ENCODE results near the gene STK40. TPM values are rescaled to one million over a fixed set of nuclear protein-coding genes. Genes with fewer than 3 reads are reported as not detected.

The STK40 gene
- total RNA-seq, 3 donors from 2014 or later = 63.9 to 86.1 (median 66.8) TPM

Other genes with a start within 250 kb of the STK40 start
- gene TRAPPC3, start 236.4 kb downstream of the STK40 start, total RNA-seq = 10 to 100 TPM; 64.2 to 69.6 (median 65.9) TPM
- 100 to 1,000 TPM; 162 to 182 (median 164) TPM for gene MAP7D1, start 229.8 kb downstream of the STK40 start, total RNA-seq
- gene THRAP3, start 161.5 kb downstream of the STK40 start, total RNA-seq = 100 to 1,000 TPM; 134 to 145 (median 142) TPM
- gene SH3D21, start 79.6 kb downstream of the STK40 start, total RNA-seq = 1 to 10 TPM; 1.7 to 5.6 (median 2.3) TPM
- gene EVA1B, start 62.3 kb downstream of the STK40 start, total RNA-seq = 1 to 10 TPM; 2.2 to 5.5 (median 4.5) TPM
- 10 to 100 TPM; 80.6 to 96.3 (median 83.8) TPM for gene LSM10, start 12.0 kb upstream of the STK40 start, total RNA-seq
- 1 to 10 TPM in 2 of 3 donors, under 1 TPM in 1; 0.61 to 1.8 (median 1.5) TPM for gene OSCP1, start 64.5 kb upstream of the STK40 start, total RNA-seq
- 100 to 1,000 TPM; 117 to 133 (median 127) TPM for gene MRPS15, start 78.5 kb upstream of the STK40 start, total RNA-seq
- not detected for gene CSF3R, start 97.0 kb upstream of the STK40 start, total RNA-seq